CD14-positive monocyte (primary cell): ENCODE measurements around the gene CARMIL3. TPM values are rescaled to one million over a fixed set of nuclear protein-coding genes. Genes with fewer than 3 reads are reported as not detected.
"Not testable (repeated sequence)": the region's sequence is repeated elsewhere in the genome, so short reads cannot be mapped to it uniquely, and the experiment has no call there.

ENCODE experiments used
- DNase-seq, 3 donors: peaks; one replicate each; pipeline ENCODE4 v3.0.0-alpha.2; 2011 to 2022
- H2AFZ ChIP-seq: 2 replicates; pipeline ENCODE4 v1.6.0; 2012; ENCODE audit warnings: mild to moderate bottlenecking, low read depth, low read length, inconsistent platforms; ENCODE audit not compliant: insufficient read depth, poor library complexity, severe bottlenecking
- H3K27ac ChIP-seq, 2 donors: 1 replicate in 1 of 2; 2 replicates in 1 of 2; pipeline ENCODE4 v1.5.1; 2012 to 2013; ENCODE audit warnings: low read length in 2 of 2, control low read depth in 1 of 2, inconsistent platforms in 1 of 2, low read depth in 1 of 2, mild to moderate bottlenecking in 1 of 2
- H3K27me3 ChIP-seq, 2 donors: one replicate each; pipeline versions ENCODE4 v1.6.0 to v1.6.1; 2011 to 2013; ENCODE audit warnings: low read length in 2 of 2; ENCODE audit not compliant: control insufficient read depth in 2 of 2, insufficient read depth in 2 of 2
- H3K36me3 ChIP-seq, 2 donors: replicated peaks in 1 of 2; 1 replicate in 1 of 2; 2 replicates in 1 of 2; pipeline versions ENCODE4 v1.5.1 to v1.6.1; 2012 to 2013; ENCODE audit warnings: low read length in 2 of 2, control low read depth in 1 of 2, inconsistent platforms in 1 of 2, mild to moderate bottlenecking in 1 of 2; ENCODE audit not compliant: insufficient read depth in 2 of 2, control insufficient read depth in 1 of 2
- H3K4me1 ChIP-seq, 2 donors: 1 replicate in 1 of 2; 2 replicates in 1 of 2; pipeline versions ENCODE4 v1.5.1 to v1.6.1; 2012 to 2013; ENCODE audit warnings: low read length in 2 of 2, control low read depth in 1 of 2, inconsistent platforms in 1 of 2, mild to moderate bottlenecking in 1 of 2, moderate library complexity in 1 of 2; ENCODE audit not compliant: insufficient read depth in 2 of 2, control insufficient read depth in 1 of 2
- H3K4me2 ChIP-seq: replicated peaks from 2 replicates; pipeline ENCODE3; 2012; ENCODE audit warnings: low read length, moderate library complexity, mild to moderate bottlenecking; ENCODE audit not compliant: poor library complexity, severe bottlenecking; ENCODE audit errors: extremely low read depth
- H3K4me3 ChIP-seq, 3 experiments: fragments of 200-600 bp in 1 of 3; sonication (generic) in 1 of 3; replicated peaks in 1 of 3; 1 replicate in 2 of 3; 2 replicates in 1 of 3; pipeline ENCODE4 v1.5.1; 2011 to 2013; ENCODE audit warnings: low read length in 3 of 3, mild to moderate bottlenecking in 3 of 3, control low read depth in 2 of 3, low read depth in 2 of 3, inconsistent platforms in 1 of 3, moderate library complexity in 1 of 3
- H3K79me2 ChIP-seq: 2 replicates; pipeline ENCODE4 v1.6.0; 2012; ENCODE audit warnings: mild to moderate bottlenecking, control low read depth, inconsistent platforms, low read length, moderate library complexity; ENCODE audit not compliant: insufficient read depth
- H3K9ac ChIP-seq: 2 replicates; pipeline ENCODE4 v1.6.0; 2017; ENCODE audit warnings: low read length, mild to moderate bottlenecking; ENCODE audit not compliant: insufficient read depth, poor library complexity, severe bottlenecking
- H3K9me3 ChIP-seq, 2 donors: replicated peaks in 1 of 2; 1 replicate in 1 of 2; 2 replicates in 1 of 2; pipeline versions ENCODE4 v1.5.1 to v1.6.1; 2012 to 2013; ENCODE audit warnings: low read length in 2 of 2, control low read depth in 1 of 2; ENCODE audit not compliant: control insufficient read depth in 1 of 2, insufficient read depth in 1 of 2
- H4K20me1 ChIP-seq: 2 replicates; pipeline ENCODE4 v1.6.0; 2012; ENCODE audit warnings: mild to moderate bottlenecking, low read length, control low read depth, moderate library complexity; ENCODE audit not compliant: insufficient read depth
- H3K27ac Mint-ChIP-seq, 7 donors: one replicate each; pipeline ENCODE4 v1.8.0; 2020; ENCODE audit warnings: mild to moderate bottlenecking in 7 of 7, mixed read lengths in 7 of 7, moderate library complexity in 6 of 7, inconsistent platforms in 2 of 7
- H3K27me3 Mint-ChIP-seq, 3 donors: one replicate each; pipeline ENCODE4 v1.8.0; 2021 to 2022; ENCODE audit warnings: low read depth in 3 of 3, mild to moderate bottlenecking in 3 of 3, mixed read lengths in 3 of 3, moderate library complexity in 3 of 3, inconsistent platforms in 1 of 3
- H3K36me3 Mint-ChIP-seq, 2 donors: one replicate each; pipeline ENCODE4 v1.8.0; 2020; ENCODE audit warnings: mixed read lengths in 2 of 2, inconsistent platforms in 1 of 2, mild to moderate bottlenecking in 1 of 2
- H3K4me1 Mint-ChIP-seq: one replicate; pipeline ENCODE4 v1.8.0; 2020; ENCODE audit warnings: mild to moderate bottlenecking, mixed read lengths
- H3K4me3 Mint-ChIP-seq, 2 donors: one replicate each; pipeline ENCODE4 v1.8.0; 2020; ENCODE audit warnings: mild to moderate bottlenecking in 2 of 2, mixed read lengths in 2 of 2, moderate library complexity in 1 of 2
- H3K9me3 Mint-ChIP-seq, 7 donors: one replicate each; pipeline ENCODE4 v1.8.0; 2020 to 2022; ENCODE audit warnings: mixed read lengths in 7 of 7, mild to moderate bottlenecking in 6 of 7, moderate library complexity in 6 of 7, inconsistent platforms in 2 of 7
- WGBS: methylation state at CpG from one replicate; pipeline ENCODE4 v1.1.5; 2013; ENCODE audit warnings: missing lambda C conversion rate; ENCODE audit not compliant: insufficient coverage; 5-methylcytosine and 5-hydroxymethylcytosine counted together
- intact Hi-C, 2 donors: fragments of 100-400 bp; cut with micrococcal nuclease; formaldehyde crosslinking; loops; one replicate each; pipeline versions ENCODE4 v1.15.0 to v1.15.1; 2023
- polyA plus RNA-seq, 3 donors: library from polyadenylated mRNA; depleted of rRNA in 1 of 3; unstranded in 2 of 3; stranded (reverse) in 1 of 3; fragments of 300-500 nt in 2 of 3; fragments of >200 nt in 1 of 3; fragmentation: Illumina TruSeq in 2 of 3; gene quantifications; 1 replicate in 2 of 3; 2 replicates in 1 of 3; pipeline ENCODE4 v1.2.3, GENCODE V29; 2012 to 2021
- TF ChIP-seq, protein P1 (sequence below): fragments of 200-600 bp; IDR thresholded peaks from one replicate; pipeline ENCODE4 v1.8.0; 2022; ENCODE audit warnings: antibody characterized with exemption, mild to moderate bottlenecking

The CARMIL3 gene
- polyA plus RNA-seq, 3 donors: 1.0 TPM; not detected in 2

DNA sequence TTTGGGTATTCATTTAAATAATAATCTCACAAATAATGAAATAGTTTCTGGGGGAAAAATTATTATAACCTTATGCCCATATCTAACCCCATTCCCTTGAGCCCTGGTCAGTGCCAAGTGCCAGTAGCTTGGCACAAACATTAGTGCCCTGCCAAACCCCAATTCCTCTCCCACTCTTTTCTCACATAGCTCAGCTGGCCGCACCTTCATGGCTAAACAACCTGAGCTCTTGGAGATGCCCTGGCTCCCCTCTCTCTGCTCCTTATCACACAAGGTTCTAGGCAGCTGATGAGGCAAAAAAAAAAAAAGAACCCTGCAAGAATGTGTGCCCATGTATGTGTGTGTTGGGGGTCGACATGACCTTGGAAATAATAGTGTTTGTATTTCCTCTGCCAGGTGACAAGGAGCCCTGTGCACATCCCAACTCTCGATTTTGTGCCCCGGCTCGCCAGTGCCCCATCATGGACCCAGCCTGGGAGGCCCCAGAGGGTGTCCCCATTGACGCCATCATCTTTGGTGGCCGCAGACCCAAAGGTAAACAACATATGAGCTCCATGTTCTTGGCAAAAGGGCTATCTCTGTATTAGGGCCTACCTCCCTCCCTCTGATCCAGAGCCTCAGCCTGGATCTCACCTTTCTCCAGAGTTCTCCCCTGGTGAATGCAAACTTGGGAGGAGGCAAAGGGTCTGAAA, 50.7 kb downstream of the CARMIL3 start:
- peaks cover 26% of the 10 kb centered on the region for H3K4me1 Mint-ChIP-seq
- peaks cover 0 to 3% (median 0%) of the 10 kb centered on the region in 3 donors for H3K27me3 Mint-ChIP-seq
- Histone ChIP-seq H2AFZ (no peak overlapping the region), H3K9me3 (no peaks in the 10 kb centered on the region), H3K4me2 (no peak overlapping the region), H3K4me3 (no peak overlapping the region), H3K4me1 (peaks cover 23 to 26% of the 10 kb centered on the region in 2 donors), H3K27me3 (no peaks in the 10 kb centered on the region), H4K20me1 (peaks cover 12% of the 10 kb centered on the region), H3K27ac (no peak overlapping the region), H3K36me3 (peaks cover 41 to 73% of the 10 kb centered on the region in 2 donors), H3K79me2 (peaks cover 4% of the 10 kb centered on the region), H3K9ac (no peak overlapping the region)
- H3K27ac Mint-ChIP-seq: no peak overlapping the region
- no peak overlapping the region for H3K4me3 Mint-ChIP-seq
- H3K36me3 Mint-ChIP-seq: peaks cover 52 to 67% of the 10 kb centered on the region in 2 donors
- TF ChIP-seq, protein P1, sequence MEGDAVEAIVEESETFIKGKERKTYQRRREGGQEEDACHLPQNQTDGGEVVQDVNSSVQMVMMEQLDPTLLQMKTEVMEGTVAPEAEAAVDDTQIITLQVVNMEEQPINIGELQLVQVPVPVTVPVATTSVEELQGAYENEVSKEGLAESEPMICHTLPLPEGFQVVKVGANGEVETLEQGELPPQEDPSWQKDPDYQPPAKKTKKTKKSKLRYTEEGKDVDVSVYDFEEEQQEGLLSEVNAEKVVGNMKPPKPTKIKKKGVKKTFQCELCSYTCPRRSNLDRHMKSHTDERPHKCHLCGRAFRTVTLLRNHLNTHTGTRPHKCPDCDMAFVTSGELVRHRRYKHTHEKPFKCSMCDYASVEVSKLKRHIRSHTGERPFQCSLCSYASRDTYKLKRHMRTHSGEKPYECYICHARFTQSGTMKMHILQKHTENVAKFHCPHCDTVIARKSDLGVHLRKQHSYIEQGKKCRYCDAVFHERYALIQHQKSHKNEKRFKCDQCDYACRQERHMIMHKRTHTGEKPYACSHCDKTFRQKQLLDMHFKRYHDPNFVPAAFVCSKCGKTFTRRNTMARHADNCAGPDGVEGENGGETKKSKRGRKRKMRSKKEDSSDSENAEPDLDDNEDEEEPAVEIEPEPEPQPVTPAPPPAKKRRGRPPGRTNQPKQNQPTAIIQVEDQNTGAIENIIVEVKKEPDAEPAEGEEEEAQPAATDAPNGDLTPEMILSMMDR: no peak
- H3K9me3 Mint-ChIP-seq: peaks cover 0 to 7% (median 2%) of the 10 kb centered on the region in 7 donors
- no peak for DNase-seq
- intact Hi-C loops: loop anchor here in 1 of 2 donors (10.0 kb wide), 1 partner anchor 118 kb away; the partner anchor contains the start of gene DHRS4L2
- WGBS: 93% methylated on average over 7 of the region's 7 CpGs

DNA sequence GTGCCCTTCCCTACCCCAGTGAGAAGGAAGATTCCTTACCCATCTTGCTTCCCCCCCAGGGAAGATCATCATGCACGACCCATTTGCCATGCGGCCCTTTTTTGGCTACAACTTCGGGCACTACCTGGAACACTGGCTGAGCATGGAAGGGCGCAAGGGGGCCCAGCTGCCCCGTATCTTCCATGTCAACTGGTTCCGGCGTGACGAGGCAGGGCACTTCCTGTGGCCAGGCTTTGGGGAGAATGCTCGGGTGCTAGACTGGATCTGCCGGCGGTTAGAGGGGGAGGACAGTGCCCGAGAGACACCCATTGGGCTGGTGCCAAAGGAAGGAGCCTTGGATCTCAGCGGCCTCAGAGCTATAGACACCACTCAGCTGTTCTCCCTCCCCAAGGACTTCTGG, 51.6 kb downstream of the CARMIL3 start:
- H3K36me3 Mint-ChIP-seq: peaks cover 46 to 59% of the 10 kb centered on the region in 2 donors
- peaks cover 0 to 7% (median 2%) of the 10 kb centered on the region in 7 donors for H3K9me3 Mint-ChIP-seq
- Histone ChIP-seq H3K4me1 (peaks cover 23 to 24% of the 10 kb centered on the region in 2 donors), H3K4me3 (no peak overlapping the region), H3K27me3 (no peaks in the 10 kb centered on the region), H3K9ac (no peak overlapping the region), H3K27ac (no peak overlapping the region), H4K20me1 (peaks cover 9% of the 10 kb centered on the region), H3K79me2 (no peaks in the 10 kb centered on the region), H2AFZ (no peak overlapping the region), H3K4me2 (no peak overlapping the region), H3K36me3 (peaks cover 35 to 65% of the 10 kb centered on the region in 2 donors), H3K9me3 (no peaks in the 10 kb centered on the region)
- intact Hi-C loops: loop anchor here in 1 of 2 donors (10.0 kb wide), 1 partner anchor 119 kb away; the partner anchor contains the start of gene DHRS4L2
- DNase-seq: no peak
- WGBS: 96% methylated on average over 9 of the region's 13 CpGs
- H3K27ac Mint-ChIP-seq: peak overlapping the region in 2 of 7 donors; percentile 13 to 76
- TF ChIP-seq, protein P1: no peak
- H3K4me1 Mint-ChIP-seq: peaks cover 26% of the 10 kb centered on the region
- H3K27me3 Mint-ChIP-seq: peaks cover 0 to 3% (median 0%) of the 10 kb centered on the region in 3 donors
- H3K4me3 Mint-ChIP-seq: no peak overlapping the region

DNA sequence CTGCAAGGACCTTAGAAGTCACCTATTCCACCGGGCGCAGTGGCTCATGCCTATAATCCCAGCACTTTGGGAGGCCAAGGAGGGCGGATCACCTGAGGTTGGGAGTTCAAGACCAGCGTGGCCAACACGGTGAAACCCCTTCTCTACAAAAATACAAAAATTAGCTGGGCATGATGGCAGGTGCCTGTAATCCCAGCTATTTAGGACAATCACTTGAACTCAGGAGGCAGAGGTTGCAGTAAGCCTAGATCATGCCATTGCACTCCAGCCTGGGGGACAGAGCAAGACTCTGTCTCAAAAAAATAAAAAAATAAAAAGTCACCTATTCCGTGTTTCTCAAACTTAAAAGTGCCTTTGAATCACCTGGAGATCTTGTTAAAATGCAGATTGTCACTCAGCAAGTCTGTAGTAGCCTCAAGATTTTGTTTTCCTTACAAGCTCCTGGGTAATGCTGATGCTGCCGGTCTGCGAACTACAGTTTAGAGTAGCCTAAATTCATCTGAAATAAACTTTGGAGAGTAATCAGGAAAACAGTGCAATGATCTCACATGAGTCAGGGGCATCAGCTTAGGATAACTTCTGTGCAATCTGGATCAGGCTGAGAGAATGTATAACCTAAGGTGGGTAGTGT, 53.9 kb downstream of the CARMIL3 start:
- not testable (repeated sequence) for H3K4me2 ChIP-seq, DNase-seq, H3K9me3 Mint-ChIP-seq, H4K20me1 ChIP-seq, H3K79me2 ChIP-seq, H3K9ac ChIP-seq, H3K9me3 ChIP-seq, H3K4me3 ChIP-seq, H2AFZ ChIP-seq, H3K4me1 ChIP-seq, H3K27me3 ChIP-seq, H3K4me3 Mint-ChIP-seq, H3K27me3 Mint-ChIP-seq
- peaks cover 13% of the 10 kb centered on the region for H3K4me1 Mint-ChIP-seq
- 93% methylated on average over 3 of the region's 8 CpGs for WGBS
- peaks cover 38 to 42% of the 10 kb centered on the region in 2 donors for H3K36me3 Mint-ChIP-seq
- intact Hi-C loops: loop anchor here (5.0 to 10.0 kb wide), 3 partner anchors 48 to 121 kb away; partner anchors contain the start of gene DHRS4L2 (in 1 of the 2)
- H3K27ac ChIP-seq: peak overlapping the region in 1 of 2 donors; percentile 6
- H3K36me3 ChIP-seq: peaks cover 26 to 44% of the 10 kb centered on the region in 2 donors
- H3K27ac Mint-ChIP-seq: peak overlapping the region in 2 of 7 donors; percentile 18 to 60
